ENCODE data around the gene CDYL2.

Gene CDYL2

GRCh38 chr16:80837533-80838147, 33.2 kb upstream of the CDYL2 start:
- Histone ChIP-seq H3K36me3 (ENCODE audit: control insufficient read depth in 1 of 2, insufficient read depth in 2 of 2, low read length in 2 of 2) (no peaks in the 10 kb centered on the region), H3K27ac (ENCODE audit: low read depth, low read length) (no peak overlapping the region), H3K4me1 (ENCODE audit: control insufficient read depth in 1 of 2, insufficient read depth in 2 of 2, low read length in 2 of 2) (no peaks in the 10 kb centered on the region), H3K9ac (ENCODE audit: low read depth in 1 of 2, low read length in 2 of 2) (no peak overlapping the region), H3K27me3 (ENCODE audit: control insufficient read depth in 1 of 2, insufficient read depth in 2 of 2, low read length in 2 of 2) (no peaks in the 10 kb centered on the region), H3K9me3 (ENCODE audit: control insufficient read depth in 1 of 2, low read length in 2 of 2) (peaks cover 0 to under 1% of the 10 kb centered on the region in 2 donors), H3K4me3 (ENCODE audit: low read depth in 1 of 2, low read length in 2 of 2) (no peak overlapping the region)

DNA sequence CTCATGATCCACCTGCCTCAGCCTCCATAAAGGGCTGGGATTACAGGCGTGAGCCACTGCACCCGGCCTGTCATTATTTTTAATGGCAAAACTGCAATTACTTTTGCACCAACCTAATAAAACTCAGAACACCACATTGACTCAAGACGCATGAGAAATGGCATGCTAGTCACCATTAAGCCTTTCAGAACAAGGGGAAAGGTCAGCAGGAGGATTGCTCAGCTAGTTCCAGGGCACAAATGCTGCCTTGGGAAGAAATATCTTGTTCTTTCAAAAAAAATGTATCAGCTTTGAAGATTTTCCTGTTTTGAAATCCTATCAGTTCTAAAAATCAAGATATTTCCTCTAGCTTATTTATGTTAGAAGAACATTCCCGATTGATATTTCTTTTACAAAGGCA, 32.4 kb upstream of the CDYL2 start:
- no peak overlapping the region for H3K27ac ChIP-seq (ENCODE audit: low read depth, low read length)
- H3K9ac ChIP-seq (ENCODE audit: low read depth in 1 of 2, low read length in 2 of 2), result no peak overlapping the region
- no peaks in the 10 kb centered on the region for H3K4me1 ChIP-seq (ENCODE audit: control insufficient read depth in 1 of 2, insufficient read depth in 2 of 2, low read length in 2 of 2)
- no peaks in the 10 kb centered on the region for H3K9me3 ChIP-seq (ENCODE audit: control insufficient read depth in 1 of 2, low read length in 2 of 2)
- H3K4me3 ChIP-seq (ENCODE audit: low read depth in 1 of 2, low read length in 2 of 2), result no peak overlapping the region
- H3K36me3 ChIP-seq (ENCODE audit: control insufficient read depth in 1 of 2, insufficient read depth in 2 of 2, low read length in 2 of 2), result no peaks in the 10 kb centered on the region
- no peaks in the 10 kb centered on the region for H3K27me3 ChIP-seq (ENCODE audit: control insufficient read depth in 1 of 2, insufficient read depth in 2 of 2, low read length in 2 of 2)

DNA sequence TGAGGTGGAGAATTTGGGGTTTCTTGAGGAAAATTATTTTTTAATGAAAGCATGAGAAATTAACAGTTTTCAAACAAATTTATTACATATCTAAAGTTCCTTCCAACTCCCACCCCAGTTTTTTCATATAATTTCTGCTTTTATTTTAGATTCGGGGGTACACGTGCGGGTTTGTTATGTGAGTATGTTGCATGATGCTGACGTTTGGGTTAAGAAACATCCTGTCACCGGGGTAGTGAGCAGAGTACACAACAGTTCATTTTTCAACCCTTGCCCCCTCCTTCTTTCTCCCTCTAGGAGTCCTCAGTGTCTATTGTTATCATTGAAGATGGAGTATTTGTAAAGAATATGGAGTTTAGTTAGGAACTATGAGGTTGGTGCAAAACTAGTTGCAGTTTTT, 31.8 kb upstream of the CDYL2 start:
- no peaks in the 10 kb centered on the region for H3K4me1 ChIP-seq (ENCODE audit: control insufficient read depth in 1 of 2, insufficient read depth in 2 of 2, low read length in 2 of 2)
- H3K27me3 ChIP-seq (ENCODE audit: control insufficient read depth in 1 of 2, insufficient read depth in 2 of 2, low read length in 2 of 2), result no peaks in the 10 kb centered on the region
- H3K9me3 ChIP-seq (ENCODE audit: control insufficient read depth in 1 of 2, low read length in 2 of 2), result no peaks in the 10 kb centered on the region
- no peak overlapping the region for H3K9ac ChIP-seq (ENCODE audit: low read depth in 1 of 2, low read length in 2 of 2)
- no peak overlapping the region for H3K27ac ChIP-seq (ENCODE audit: low read depth, low read length)
- no peaks in the 10 kb centered on the region for H3K36me3 ChIP-seq (ENCODE audit: control insufficient read depth in 1 of 2, insufficient read depth in 2 of 2, low read length in 2 of 2)
- H3K4me3 ChIP-seq (ENCODE audit: low read depth in 1 of 2, low read length in 2 of 2), result no peak overlapping the region

DNA sequence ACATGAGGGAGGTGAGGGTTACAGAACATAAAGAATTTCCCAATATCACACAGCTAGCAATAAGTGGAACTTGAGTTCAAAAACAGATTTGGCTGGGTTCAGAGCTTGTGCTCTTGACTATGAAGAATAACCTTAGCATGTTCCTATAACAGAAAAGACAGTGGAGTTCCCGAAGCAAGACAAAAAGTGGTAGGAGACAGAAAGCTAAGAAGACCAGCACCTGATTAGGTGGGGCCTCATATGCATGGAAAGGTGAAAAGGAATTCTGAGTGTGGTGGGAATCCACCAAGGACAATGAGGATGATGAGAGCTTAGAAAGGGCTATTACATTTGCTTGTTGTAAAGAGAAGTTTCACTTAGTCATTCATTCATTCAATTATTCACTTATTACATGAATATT, 26.6 kb upstream of the CDYL2 start:
- no peak overlapping the region for H3K4me3 ChIP-seq (ENCODE audit: low read depth in 1 of 2, low read length in 2 of 2)

DNA sequence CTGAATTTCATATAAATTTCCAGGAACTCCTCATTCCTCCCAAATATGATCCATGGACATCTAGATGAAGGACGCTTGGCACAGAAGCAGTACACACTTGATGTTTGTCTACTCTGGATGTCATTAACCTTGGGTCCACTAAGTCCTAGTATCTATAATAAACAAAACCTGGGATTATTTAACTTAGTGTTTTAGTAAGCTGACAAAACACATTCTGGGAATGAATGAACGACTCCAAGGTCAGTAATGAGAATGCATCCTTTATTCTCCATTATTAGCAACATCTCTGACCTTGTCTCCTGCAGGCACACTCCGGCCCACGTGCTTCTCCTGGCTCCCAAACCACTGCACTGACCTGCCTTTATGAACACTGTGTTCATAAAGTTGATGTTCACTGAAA, 24.1 kb upstream of the CDYL2 start:
- Histone ChIP-seq H3K36me3 (ENCODE audit: control insufficient read depth in 1 of 2, insufficient read depth in 2 of 2, low read length in 2 of 2) (no peaks in the 10 kb centered on the region), H3K4me3 (ENCODE audit: low read depth in 1 of 2, low read length in 2 of 2) (no peak overlapping the region), H3K9ac (ENCODE audit: low read depth in 1 of 2, low read length in 2 of 2) (no peak overlapping the region), H3K9me3 (ENCODE audit: control insufficient read depth in 1 of 2, low read length in 2 of 2) (no peaks in the 10 kb centered on the region), H3K27ac (ENCODE audit: low read depth, low read length) (no peak overlapping the region), H3K27me3 (ENCODE audit: control insufficient read depth in 1 of 2, insufficient read depth in 2 of 2, low read length in 2 of 2) (peaks cover 0 to 6% of the 10 kb centered on the region in 2 donors), H3K4me1 (ENCODE audit: control insufficient read depth in 1 of 2, insufficient read depth in 2 of 2, low read length in 2 of 2) (no peaks in the 10 kb centered on the region)

More for the DNA sequence above, 26.6 kb upstream of the CDYL2 start:
- Histone ChIP-seq H3K27me3 (ENCODE audit: control insufficient read depth in 1 of 2, insufficient read depth in 2 of 2, low read length in 2 of 2) (peaks cover 0 to 6% of the 10 kb centered on the region in 2 donors), H3K36me3 (ENCODE audit: control insufficient read depth in 1 of 2, insufficient read depth in 2 of 2, low read length in 2 of 2) (no peaks in the 10 kb centered on the region), H3K4me1 (ENCODE audit: control insufficient read depth in 1 of 2, insufficient read depth in 2 of 2, low read length in 2 of 2) (no peaks in the 10 kb centered on the region), H3K9me3 (ENCODE audit: control insufficient read depth in 1 of 2, low read length in 2 of 2) (no peaks in the 10 kb centered on the region), H3K9ac (ENCODE audit: low read depth in 1 of 2, low read length in 2 of 2) (no peak overlapping the region), H3K27ac (ENCODE audit: low read depth, low read length) (no peak overlapping the region)

- Histone ChIP-seq H3K4me1 (ENCODE audit: control insufficient read depth in 1 of 2, insufficient read depth in 2 of 2, low read length in 2 of 2) (no peaks in the 10 kb centered on the region), H3K4me3 (ENCODE audit: low read depth in 1 of 2, low read length in 2 of 2) (no peak overlapping the region), H3K27ac (ENCODE audit: low read depth, low read length) (no peak overlapping the region), H3K36me3 (ENCODE audit: control insufficient read depth in 1 of 2, insufficient read depth in 2 of 2, low read length in 2 of 2) (no peaks in the 10 kb centered on the region), H3K9me3 (ENCODE audit: control insufficient read depth in 1 of 2, low read length in 2 of 2) (no peaks in the 10 kb centered on the region), H3K9ac (ENCODE audit: low read depth in 1 of 2, low read length in 2 of 2) (no peak overlapping the region), H3K27me3 (ENCODE audit: control insufficient read depth in 1 of 2, insufficient read depth in 2 of 2, low read length in 2 of 2) (peaks cover 0 to 6% of the 10 kb centered on the region in 2 donors)
Measured at GRCh38 chr16:80827007-80827406, 22.6 kb upstream of the CDYL2 start.

GRCh38 chr16:80825365-80825758, 21.0 kb upstream of the CDYL2 start:
- Histone ChIP-seq H3K9me3 (ENCODE audit: control insufficient read depth in 1 of 2, low read length in 2 of 2) (no peaks in the 10 kb centered on the region), H3K4me3 (ENCODE audit: low read depth in 1 of 2, low read length in 2 of 2) (no peak overlapping the region), H3K27ac (ENCODE audit: low read depth, low read length) (no peak overlapping the region), H3K36me3 (ENCODE audit: control insufficient read depth in 1 of 2, insufficient read depth in 2 of 2, low read length in 2 of 2) (no peaks in the 10 kb centered on the region), H3K4me1 (ENCODE audit: control insufficient read depth in 1 of 2, insufficient read depth in 2 of 2, low read length in 2 of 2) (no peaks in the 10 kb centered on the region), H3K9ac (ENCODE audit: low read depth in 1 of 2, low read length in 2 of 2) (no peak overlapping the region), H3K27me3 (ENCODE audit: control insufficient read depth in 1 of 2, insufficient read depth in 2 of 2, low read length in 2 of 2) (peaks cover 0 to 6% of the 10 kb centered on the region in 2 donors)

GRCh38 chr16:80824623-80825364, 20.4 kb upstream of the CDYL2 start:
- Histone ChIP-seq H3K9ac (ENCODE audit: low read depth in 1 of 2, low read length in 2 of 2) (no peak overlapping the region), H3K4me3 (ENCODE audit: low read depth in 1 of 2, low read length in 2 of 2) (no peak overlapping the region), H3K4me1 (ENCODE audit: control insufficient read depth in 1 of 2, insufficient read depth in 2 of 2, low read length in 2 of 2) (no peaks in the 10 kb centered on the region), H3K9me3 (ENCODE audit: control insufficient read depth in 1 of 2, low read length in 2 of 2) (no peaks in the 10 kb centered on the region), H3K27ac (ENCODE audit: low read depth, low read length) (no peak overlapping the region), H3K27me3 (ENCODE audit: control insufficient read depth in 1 of 2, insufficient read depth in 2 of 2, low read length in 2 of 2) (peaks cover 0 to 6% of the 10 kb centered on the region in 2 donors), H3K36me3 (ENCODE audit: control insufficient read depth in 1 of 2, insufficient read depth in 2 of 2, low read length in 2 of 2) (no peaks in the 10 kb centered on the region)

DNA sequence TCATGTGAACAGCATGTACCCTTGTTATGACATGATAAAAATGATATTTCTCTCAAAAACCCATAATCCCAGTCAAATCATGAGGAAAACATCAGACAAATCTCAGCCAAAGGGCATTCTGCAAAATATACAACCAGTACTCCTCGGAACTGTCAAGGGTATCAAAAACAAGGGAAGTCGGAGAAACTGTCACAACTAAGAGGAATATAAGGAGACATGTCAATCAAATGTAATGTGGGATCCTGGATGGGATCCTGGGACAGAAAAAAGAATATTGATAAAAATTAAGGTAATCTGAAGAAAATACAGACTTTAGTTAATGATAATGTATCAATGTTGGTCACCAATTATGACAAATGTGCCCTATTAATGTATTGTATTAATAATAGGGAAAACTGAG, 15.6 kb upstream of the CDYL2 start:
- Histone ChIP-seq H3K9ac (ENCODE audit: low read depth in 1 of 2, low read length in 2 of 2) (no peak overlapping the region), H3K27ac (ENCODE audit: low read depth, low read length) (no peak overlapping the region), H3K4me1 (ENCODE audit: control insufficient read depth in 1 of 2, insufficient read depth in 2 of 2, low read length in 2 of 2) (no peaks in the 10 kb centered on the region), H3K27me3 (ENCODE audit: control insufficient read depth in 1 of 2, insufficient read depth in 2 of 2, low read length in 2 of 2) (no peaks in the 10 kb centered on the region), H3K36me3 (ENCODE audit: control insufficient read depth in 1 of 2, insufficient read depth in 2 of 2, low read length in 2 of 2) (no peaks in the 10 kb centered on the region), H3K4me3 (ENCODE audit: low read depth in 1 of 2, low read length in 2 of 2) (no peak overlapping the region), H3K9me3 (ENCODE audit: control insufficient read depth in 1 of 2, low read length in 2 of 2) (no peaks in the 10 kb centered on the region)

DNA sequence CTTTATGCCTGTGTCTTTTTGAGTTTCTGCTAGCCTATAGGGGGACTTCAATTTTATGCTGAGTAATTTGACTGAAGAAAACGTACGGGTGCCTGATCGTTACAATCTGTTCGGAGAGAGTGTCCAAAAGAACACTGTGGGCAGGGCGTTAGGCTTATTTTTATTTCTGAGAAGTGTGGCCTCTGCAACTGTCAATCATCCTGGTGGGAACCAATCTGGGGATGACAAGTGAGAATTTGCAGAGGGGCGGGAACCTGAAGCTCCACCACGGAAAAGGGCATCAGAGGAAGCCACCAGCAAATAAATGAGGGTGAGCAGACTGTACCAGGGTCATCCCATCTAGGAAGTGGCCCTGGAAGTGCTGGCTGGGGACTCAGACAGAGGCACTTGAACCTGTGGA, 12.0 kb upstream of the CDYL2 start:
- Histone ChIP-seq H3K27ac (ENCODE audit: low read depth, low read length) (no peak overlapping the region), H3K27me3 (ENCODE audit: control insufficient read depth in 1 of 2, insufficient read depth in 2 of 2, low read length in 2 of 2) (no peaks in the 10 kb centered on the region), H3K9me3 (ENCODE audit: control insufficient read depth in 1 of 2, low read length in 2 of 2) (no peaks in the 10 kb centered on the region)

More for the DNA sequence above, 12.0 kb upstream of the CDYL2 start:
- H3K4me1 ChIP-seq (ENCODE audit: control insufficient read depth in 1 of 2, insufficient read depth in 2 of 2, low read length in 2 of 2), result no peaks in the 10 kb centered on the region
- H3K9ac ChIP-seq (ENCODE audit: low read depth in 1 of 2, low read length in 2 of 2), result no peak overlapping the region
- no peaks in the 10 kb centered on the region for H3K36me3 ChIP-seq (ENCODE audit: control insufficient read depth in 1 of 2, insufficient read depth in 2 of 2, low read length in 2 of 2)
- H3K4me3 ChIP-seq (ENCODE audit: low read depth in 1 of 2, low read length in 2 of 2), result no peak overlapping the region
